ENCODE measurements around the gene SNRK.

SNRK gene

GRCh38 chr3:43361077-43361476, 74.7 kb downstream of the SNRK start:
- TF ChIP-seq TAF1 (IDR thresholded peaks at IDR 0.05; ENCODE audit: borderline replicate concordance, insufficient read depth, low read length) = no peak
- TF ChIP-seq FOXP2 (optimal IDR thresholded peaks at IDR 0.05; ENCODE audit: borderline replicate concordance, extremely low read depth, extremely low read length, insufficient read depth) = no peak
- no peak for TF ChIP-seq REST (IDR thresholded peaks at IDR 0.05; ENCODE audit: insufficient read depth in 1 of 2, low read depth in 2 of 2, low read length in 2 of 2)
- no peak for TF ChIP-seq POLR2AphosphoS5 (IDR thresholded peaks at IDR 0.05; ENCODE audit: low read depth, low read length)
- no peak for TF ChIP-seq SIN3A (IDR thresholded peaks at IDR 0.05; ENCODE audit: borderline replicate concordance, insufficient read depth, low read length)

- TF ChIP-seq TAF1 (IDR thresholded peaks at IDR 0.05; ENCODE audit: borderline replicate concordance, insufficient read depth, low read length) (no peak), POLR2AphosphoS5 (IDR thresholded peaks at IDR 0.05; ENCODE audit: low read depth, low read length) (no peak), REST (IDR thresholded peaks at IDR 0.05; ENCODE audit: insufficient read depth in 1 of 2, low read depth in 2 of 2, low read length in 2 of 2) (no peak), SIN3A (IDR thresholded peaks at IDR 0.05; ENCODE audit: borderline replicate concordance, insufficient read depth, low read length) (no peak), FOXP2 (optimal IDR thresholded peaks at IDR 0.05; ENCODE audit: borderline replicate concordance, extremely low read depth, extremely low read length, insufficient read depth) (no peak)
These were observed 75.8 kb downstream of the SNRK start for GRCh38 chr3:43362183-43362582.

GRCh38 chr3:43362961-43363360, 76.6 kb downstream of the SNRK start:
- TF ChIP-seq POLR2AphosphoS5 (IDR thresholded peaks at IDR 0.05; ENCODE audit: low read depth, low read length) (no peak), REST (IDR thresholded peaks at IDR 0.05; ENCODE audit: insufficient read depth in 1 of 2, low read depth in 2 of 2, low read length in 2 of 2) (no peak), FOXP2 (optimal IDR thresholded peaks at IDR 0.05; ENCODE audit: borderline replicate concordance, extremely low read depth, extremely low read length, insufficient read depth) (no peak), SIN3A (IDR thresholded peaks at IDR 0.05; ENCODE audit: borderline replicate concordance, insufficient read depth, low read length) (no peak), TAF1 (IDR thresholded peaks at IDR 0.05; ENCODE audit: borderline replicate concordance, insufficient read depth, low read length) (no peak)

GRCh38 chr3:43363621-43364266, 77.4 kb downstream of the SNRK start:
- no peak for TF ChIP-seq SIN3A (IDR thresholded peaks at IDR 0.05; ENCODE audit: borderline replicate concordance, insufficient read depth, low read length)
- TF ChIP-seq POLR2AphosphoS5 (IDR thresholded peaks at IDR 0.05; ENCODE audit: low read depth, low read length) = no peak
- no peak for TF ChIP-seq REST (IDR thresholded peaks at IDR 0.05; ENCODE audit: insufficient read depth in 1 of 2, low read depth in 2 of 2, low read length in 2 of 2)
- TF ChIP-seq TAF1 (IDR thresholded peaks at IDR 0.05; ENCODE audit: borderline replicate concordance, insufficient read depth, low read length) = no peak
- no peak for TF ChIP-seq FOXP2 (optimal IDR thresholded peaks at IDR 0.05; ENCODE audit: borderline replicate concordance, extremely low read depth, extremely low read length, insufficient read depth)

Data from PFSK-1 (cell line).